Mammary epithelial cell (primary cell): ENCODE data around the gene ATXN10.

Experiments used
- EZH2 ChIP-seq: IDR thresholded peaks from 2 replicates; pipeline ENCODE4 v1.6.1; 2012; ENCODE audit warnings: low read length, inconsistent platforms, borderline replicate concordance
- TF ChIP-seq, protein P1 (sequence below), 2 donors: IDR thresholded peaks in 1 of 2; conservative IDR thresholded peaks in 1 of 2; 2 replicates each; pipeline ENCODE4 v1.5.1; 2011 to 2012; ENCODE audit warnings: inconsistent platforms in 2 of 2, low read length in 2 of 2, mild to moderate bottlenecking in 2 of 2, control low read depth in 1 of 2, low read depth in 1 of 2; ENCODE audit not compliant: insufficient read depth in 1 of 2; ENCODE audit errors: extremely low read depth in 1 of 2

DNA sequence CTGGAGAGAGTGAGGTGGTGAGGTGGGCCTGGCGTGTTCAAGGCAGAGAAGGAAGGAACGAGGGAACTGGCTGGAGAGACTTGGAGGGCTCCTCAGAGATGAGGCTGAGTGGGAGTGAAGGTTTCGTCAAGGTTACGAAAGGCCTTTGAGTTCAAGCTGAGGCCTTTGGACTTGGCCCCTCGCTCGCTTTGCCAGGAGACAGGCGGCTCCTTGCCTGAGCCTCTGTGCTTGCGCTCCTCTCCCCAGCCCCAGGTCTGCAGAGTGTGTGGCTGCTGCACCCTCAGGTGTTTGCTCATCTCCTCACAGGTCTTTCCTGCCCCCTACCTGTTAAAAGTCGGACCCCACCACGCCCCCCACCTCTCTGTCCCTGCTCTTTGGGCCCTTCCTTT lies 91.6 kb downstream of the ATXN10 start:
- TF ChIP-seq, protein P1, sequence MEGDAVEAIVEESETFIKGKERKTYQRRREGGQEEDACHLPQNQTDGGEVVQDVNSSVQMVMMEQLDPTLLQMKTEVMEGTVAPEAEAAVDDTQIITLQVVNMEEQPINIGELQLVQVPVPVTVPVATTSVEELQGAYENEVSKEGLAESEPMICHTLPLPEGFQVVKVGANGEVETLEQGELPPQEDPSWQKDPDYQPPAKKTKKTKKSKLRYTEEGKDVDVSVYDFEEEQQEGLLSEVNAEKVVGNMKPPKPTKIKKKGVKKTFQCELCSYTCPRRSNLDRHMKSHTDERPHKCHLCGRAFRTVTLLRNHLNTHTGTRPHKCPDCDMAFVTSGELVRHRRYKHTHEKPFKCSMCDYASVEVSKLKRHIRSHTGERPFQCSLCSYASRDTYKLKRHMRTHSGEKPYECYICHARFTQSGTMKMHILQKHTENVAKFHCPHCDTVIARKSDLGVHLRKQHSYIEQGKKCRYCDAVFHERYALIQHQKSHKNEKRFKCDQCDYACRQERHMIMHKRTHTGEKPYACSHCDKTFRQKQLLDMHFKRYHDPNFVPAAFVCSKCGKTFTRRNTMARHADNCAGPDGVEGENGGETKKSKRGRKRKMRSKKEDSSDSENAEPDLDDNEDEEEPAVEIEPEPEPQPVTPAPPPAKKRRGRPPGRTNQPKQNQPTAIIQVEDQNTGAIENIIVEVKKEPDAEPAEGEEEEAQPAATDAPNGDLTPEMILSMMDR (conservative IDR thresholded peaks at IDR 0.05 in 1 of 2, IDR thresholded peaks at IDR 0.05 in 1 of 2; ENCODE audit: extremely low read depth in 1 of 2, insufficient read depth in 1 of 2, low read depth in 1 of 2, low read length in 2 of 2) = no peak
- TF ChIP-seq EZH2 = no peak
